WI38 (cell line): ENCODE results near the gene IZUMO3.

Experiments used
- H3K4me3 ChIP-seq: 2 replicates; pipeline ENCODE4 v1.5.1; 2011; ENCODE audit warnings: low read depth, mild to moderate bottlenecking, control low read depth, low read length
- CTCF ChIP-seq: IDR thresholded peaks from 2 replicates; pipeline ENCODE4 v1.5.1; 2012; ENCODE audit warnings: low read depth, mild to moderate bottlenecking, control low read depth, low read length

Gene IZUMO3

GRCh38 chr9:24561957-24562356 lies 16.3 kb upstream of the IZUMO3 start:
- no peak overlapping the region for H3K4me3 ChIP-seq
- no peak for TF ChIP-seq CTCF

GRCh38 chr9:24553183-24553552 lies 7.5 kb upstream of the IZUMO3 start:
- TF ChIP-seq CTCF = no peak
- no peak overlapping the region for H3K4me3 ChIP-seq

- H3K4me3 ChIP-seq = no peak overlapping the region
- TF ChIP-seq CTCF = no peak
Measured at GRCh38 chr9:24552526-24553182, 7.0 kb upstream of the IZUMO3 start.

GRCh38 chr9:24545285-24545684 lies 412 bp downstream of the IZUMO3 start:
- no peak overlapping the region for H3K4me3 ChIP-seq
- no peak for TF ChIP-seq CTCF

- TF ChIP-seq CTCF = no peak
- no peak overlapping the region for H3K4me3 ChIP-seq
Measured at GRCh38 chr9:24518545-24518944, 27.2 kb downstream of the IZUMO3 start.

GRCh38 chr9:24516463-24516862 lies 29.2 kb downstream of the IZUMO3 start:
- no peak overlapping the region for H3K4me3 ChIP-seq
- no peak for TF ChIP-seq CTCF

GRCh38 chr9:24509850-24510249 lies 35.8 kb downstream of the IZUMO3 start:
- TF ChIP-seq CTCF = no peak
- H3K4me3 ChIP-seq = no peak overlapping the region
